ENCODE results near the gene EID2B. TPM values are rescaled to one million over a fixed set of nuclear protein-coding genes. Genes with fewer than 3 reads are reported as not detected.
A peak's percentile ranks its signal among the peaks of the same experiment; 100 is the strongest.

EID2B gene
- total RNA-seq, 1 donor from 2014 or later = 3.2 TPM

- H3K4me3 Mint-ChIP-seq (ENCODE audit: unreplicated experiment) = no peak overlapping the region
- H3K27ac Mint-ChIP-seq (ENCODE audit: unreplicated experiment) = no peak overlapping the region
- H3K9me3 Mint-ChIP-seq (ENCODE audit: unreplicated experiment) = no peaks in the 10 kb centered on the region
These were observed 49.5 kb downstream of the EID2B start for GRCh38 chr19:39483141-39483540.

GRCh38 chr19:39481676-39482075, 51.0 kb downstream of the EID2B start:
- H3K27me3 Mint-ChIP-seq (ENCODE audit: unreplicated experiment) = peaks cover 4% of the 10 kb centered on the region
- peak overlapping the region; percentile 94 for H3K27ac Mint-ChIP-seq (ENCODE audit: unreplicated experiment)
- peak overlapping the region; percentile 94 for H3K4me3 Mint-ChIP-seq (ENCODE audit: unreplicated experiment)
- H3K9me3 Mint-ChIP-seq (ENCODE audit: unreplicated experiment) = no peaks in the 10 kb centered on the region
- H3K36me3 Mint-ChIP-seq (ENCODE audit: low read depth, unreplicated experiment) = peaks cover 12% of the 10 kb centered on the region
- DNase-seq (ENCODE audit: low spot score) = no peak
- peaks cover 37% of the 10 kb centered on the region for H3K4me1 Mint-ChIP-seq (ENCODE audit: unreplicated experiment)
- TF ChIP-seq CTCF (IDR thresholded peaks at IDR 0.05; ENCODE audit: unreplicated experiment) = no peak

More at GRCh38 chr19:39483141-39483540, 49.5 kb downstream of the EID2B start:
- no peak for TF ChIP-seq CTCF (IDR thresholded peaks at IDR 0.05; ENCODE audit: unreplicated experiment)
- H3K36me3 Mint-ChIP-seq (ENCODE audit: low read depth, unreplicated experiment) = peaks cover 20% of the 10 kb centered on the region
- no peak for DNase-seq (ENCODE audit: low spot score)
- H3K27me3 Mint-ChIP-seq (ENCODE audit: unreplicated experiment) = peaks cover 6% of the 10 kb centered on the region
- peaks cover 36% of the 10 kb centered on the region for H3K4me1 Mint-ChIP-seq (ENCODE audit: unreplicated experiment)

GRCh38 chr19:39481229-39481545, 51.5 kb downstream of the EID2B start:
- no peak for DNase-seq (ENCODE audit: low spot score)
- Mint-ChIP-seq H3K4me3 (ENCODE audit: unreplicated experiment) (peak overlapping the region; percentile 94), H3K27ac (ENCODE audit: unreplicated experiment) (peak overlapping the region; percentile 94), H3K4me1 (ENCODE audit: unreplicated experiment) (peaks cover 40% of the 10 kb centered on the region), H3K36me3 (ENCODE audit: low read depth, unreplicated experiment) (peaks cover 12% of the 10 kb centered on the region), H3K9me3 (ENCODE audit: unreplicated experiment) (no peaks in the 10 kb centered on the region), H3K27me3 (ENCODE audit: unreplicated experiment) (peaks cover 4% of the 10 kb centered on the region)
- no peak for TF ChIP-seq CTCF (IDR thresholded peaks at IDR 0.05; ENCODE audit: unreplicated experiment)

Other genes starting within 250 kb of the EID2B start
- gene IFNL1, start 236.4 kb downstream of the EID2B start, total RNA-seq (ENCODE audit: unreplicated experiment) = not detected
- gene LRFN1, start 212.0 kb downstream of the EID2B start, total RNA-seq (ENCODE audit: unreplicated experiment) = 0.33 TPM
- 36.2 TPM for gene GMFG, start 196.8 kb downstream of the EID2B start, total RNA-seq (ENCODE audit: unreplicated experiment)
- gene SAMD4B, start 190.4 kb downstream of the EID2B start, total RNA-seq (ENCODE audit: unreplicated experiment) = 127 TPM
- 31.7 TPM for gene PAF1, start 141.7 kb downstream of the EID2B start, total RNA-seq (ENCODE audit: unreplicated experiment)
- gene MED29, start 141.5 kb downstream of the EID2B start, total RNA-seq (ENCODE audit: unreplicated experiment) = 32.4 TPM
- 10.2 TPM for gene ZFP36, start 126.0 kb downstream of the EID2B start, total RNA-seq (ENCODE audit: unreplicated experiment)
- gene PLEKHG2, start 120.2 kb downstream of the EID2B start, total RNA-seq (ENCODE audit: unreplicated experiment) = 172 TPM
- 2,151 TPM for gene RPS16, start 96.9 kb downstream of the EID2B start, total RNA-seq (ENCODE audit: unreplicated experiment)
- 139 TPM for gene SUPT5H, start 87.3 kb downstream of the EID2B start, total RNA-seq (ENCODE audit: unreplicated experiment)
- 86.2 TPM for gene TIMM50, start 52.0 kb downstream of the EID2B start, total RNA-seq (ENCODE audit: unreplicated experiment)
- 42.7 TPM for gene DLL3, start 33.9 kb downstream of the EID2B start, total RNA-seq (ENCODE audit: unreplicated experiment)
- 2.9 TPM for gene SELENOV, start 17.7 kb downstream of the EID2B start, total RNA-seq (ENCODE audit: unreplicated experiment)
- gene EID2, start 7.3 kb upstream of the EID2B start, total RNA-seq (ENCODE audit: unreplicated experiment) = 19.6 TPM
- not detected for gene LGALS13, start 69.7 kb upstream of the EID2B start, total RNA-seq (ENCODE audit: unreplicated experiment)
- gene LGALS16, start 123.1 kb upstream of the EID2B start, total RNA-seq (ENCODE audit: unreplicated experiment) = not detected
- gene LGALS14, start 171.6 kb upstream of the EID2B start, total RNA-seq (ENCODE audit: unreplicated experiment) = not detected
- not detected for gene CLC, start 205.2 kb upstream of the EID2B start, total RNA-seq (ENCODE audit: unreplicated experiment)
- not detected for gene LEUTX, start 246.0 kb upstream of the EID2B start, total RNA-seq (ENCODE audit: unreplicated experiment)